ENCODE results near the gene TVP23C.
"Not testable (repeated sequence)": the region's sequence is repeated elsewhere in the genome, so short reads cannot be mapped to it uniquely, and the experiment has no call there.

Gene TVP23C

GRCh38 chr17:15563375-15563857 is at the start of gene TVP23C:
Gene TVP23C, minus strand, starts transcription at chr17:15563483. Its CDS starts 35 bp downstream, at chr17:15563448.
- peak; percentile 76 for DNase-seq

GRCh38 chr17:15592960-15593359 is 29.7 kb upstream of the TVP23C start:
- not testable (repeated sequence) for DNase-seq

- not testable (repeated sequence) for DNase-seq
Observed at GRCh38 chr17:15591986-15592385, 28.7 kb upstream of the TVP23C start.

GRCh38 chr17:15590844-15591243 is 27.6 kb upstream of the TVP23C start:
- DNase-seq, result not testable (repeated sequence)

- peak; percentile 58 for DNase-seq
Observed at GRCh38 chr17:15589544-15590536, 26.6 kb upstream of the TVP23C start.

GRCh38 chr17:15588017-15588416 is 24.7 kb upstream of the TVP23C start:
- not testable (repeated sequence) for DNase-seq

- DNase-seq, result not testable (repeated sequence)
Observed at GRCh38 chr17:15583313-15583712, 20.0 kb upstream of the TVP23C start.

- DNase-seq, result not testable (repeated sequence)
Observed at GRCh38 chr17:15581462-15581861, 18.2 kb upstream of the TVP23C start.

GRCh38 chr17:15576848-15577247 is 13.6 kb upstream of the TVP23C start:
- not testable (repeated sequence) for DNase-seq

- DNase-seq, result not testable (repeated sequence)
Observed at GRCh38 chr17:15574660-15575059, 11.4 kb upstream of the TVP23C start.

- DNase-seq, result not testable (repeated sequence)
Observed at GRCh38 chr17:15573870-15574269, 10.6 kb upstream of the TVP23C start.

- DNase-seq, result not testable (repeated sequence)
Observed at GRCh38 chr17:15562613-15563374, 489 bp downstream of the TVP23C start.

- not testable (repeated sequence) for DNase-seq
Observed at GRCh38 chr17:15561439-15561838, 1.8 kb downstream of the TVP23C start.

GRCh38 chr17:15558403-15559105 is 4.7 kb downstream of the TVP23C start:
- not testable (repeated sequence) for DNase-seq

GRCh38 chr17:15557334-15557832 is 5.9 kb downstream of the TVP23C start:
- DNase-seq, result not testable (repeated sequence)

- DNase-seq, result not testable (repeated sequence)
Observed at GRCh38 chr17:15552932-15553331, 10.4 kb downstream of the TVP23C start.

GRCh38 chr17:15549552-15549951 is 13.7 kb downstream of the TVP23C start:
- not testable (repeated sequence) for DNase-seq

- not testable (repeated sequence) for DNase-seq
Observed at GRCh38 chr17:15546604-15547003, 16.7 kb downstream of the TVP23C start.

- not testable (repeated sequence) for DNase-seq
Observed at GRCh38 chr17:15540371-15541219, 22.7 kb downstream of the TVP23C start.

- DNase-seq, result not testable (repeated sequence)
Observed at GRCh38 chr17:15533122-15533521, 30.2 kb downstream of the TVP23C start.
